ENCODE data around the gene ADCY2. TPM values are rescaled to one million over a fixed set of nuclear protein-coding genes. Genes with fewer than 3 reads are reported as not detected.

The ADCY2 gene
- total RNA-seq, 4 donors from 2014 or later = 0.19 to 2.7 (median 0.59) TPM; not detected in 1

GRCh38 chr5:7869474-7870136 lies 473.7 kb downstream of the ADCY2 start:
- peak overlapping the region; percentile 87 to 92 (median 91) for H3K27ac ChIP-seq
- H3K36me3 ChIP-seq = peaks cover 0 to 36% (median 0%) of the 10 kb centered on the region in 3 donors
- no peak for DNase-seq
- no peaks in the 10 kb centered on the region for H3K27me3 ChIP-seq
- intact Hi-C loops (cut with DNase I) = no loop called here
- peak overlapping the region; percentile 95 to 100 (median 98) for H3K4me3 ChIP-seq
- H3K9me3 ChIP-seq = no peaks in the 10 kb centered on the region
- WGBS, 2 donors = 2% methylated on average over 12 of the region's 41 CpGs
- TF ChIP-seq CTCF (IDR thresholded peaks at IDR 0.05) (no peak), POLR2A (IDR thresholded peaks at IDR 0.05) (no peak)
- H3K4me1 ChIP-seq = peaks cover 6 to 45% (median 8%) of the 10 kb centered on the region in 3 donors

GRCh38 chr5:7871653-7872052 lies 475.7 kb downstream of the ADCY2 start:
- TF ChIP-seq CTCF (IDR thresholded peaks at IDR 0.05) (no peak), POLR2A (IDR thresholded peaks at IDR 0.05) (no peak)
- no peaks in the 10 kb centered on the region for H3K27me3 ChIP-seq
- 83% methylated on average over 2 of the region's 2 CpGs; no CpG with 5 or more reads in 1 of the 2 donors for WGBS, 2 donors
- intact Hi-C loops (cut with DNase I) = no loop called here
- no peak overlapping the region for H3K27ac ChIP-seq
- DNase-seq = no peak
- peaks cover 0 to 38% (median 0%) of the 10 kb centered on the region in 3 donors for H3K36me3 ChIP-seq
- H3K4me3 ChIP-seq = no peak overlapping the region
- H3K4me1 ChIP-seq = peaks cover 6 to 45% (median 8%) of the 10 kb centered on the region in 3 donors
- H3K9me3 ChIP-seq = no peaks in the 10 kb centered on the region

- intact Hi-C loops (cut with DNase I) = no loop called here
- no peak overlapping the region for H3K27ac ChIP-seq
- peaks cover 0 to 48% (median 0%) of the 10 kb centered on the region in 3 donors for H3K36me3 ChIP-seq
- no peaks in the 10 kb centered on the region for H3K27me3 ChIP-seq
- DNase-seq = no peak
- H3K4me3 ChIP-seq = no peak overlapping the region
- H3K9me3 ChIP-seq = no peaks in the 10 kb centered on the region
- TF ChIP-seq CTCF (IDR thresholded peaks at IDR 0.05) (no peak), POLR2A (IDR thresholded peaks at IDR 0.05) (no peak)
- WGBS, 2 donors = 58 to 78% methylated on average over 4 of the region's 4 CpGs
- peaks cover 6 to 40% (median 8%) of the 10 kb centered on the region in 3 donors for H3K4me1 ChIP-seq
These were observed 476.7 kb downstream of the ADCY2 start for GRCh38 chr5:7872517-7873130.

GRCh38 chr5:7873216-7873615 lies 477.3 kb downstream of the ADCY2 start:
- no peak overlapping the region for H3K27ac ChIP-seq
- peaks cover 0 to 54% (median 0%) of the 10 kb centered on the region in 3 donors for H3K36me3 ChIP-seq
- intact Hi-C loops (cut with DNase I) = no loop called here
- no peaks in the 10 kb centered on the region for H3K27me3 ChIP-seq
- H3K4me1 ChIP-seq = peaks cover 6 to 34% (median 8%) of the 10 kb centered on the region in 3 donors
- WGBS, 2 donors = 78 to 84% methylated on average over 9 of the region's 9 CpGs
- no peaks in the 10 kb centered on the region for H3K9me3 ChIP-seq
- TF ChIP-seq CTCF (IDR thresholded peaks at IDR 0.05) (no peak), POLR2A (IDR thresholded peaks at IDR 0.05) (no peak)
- no peak for DNase-seq
- no peak overlapping the region for H3K4me3 ChIP-seq

GRCh38 chr5:7874639-7875038 lies 478.7 kb downstream of the ADCY2 start:
- no peaks in the 10 kb centered on the region for H3K27me3 ChIP-seq
- H3K4me1 ChIP-seq = peaks cover 6 to 34% (median 8%) of the 10 kb centered on the region in 3 donors
- 100% methylated on average over 2 of the region's 2 CpGs for WGBS, 2 donors
- TF ChIP-seq CTCF (IDR thresholded peaks at IDR 0.05) (no peak), POLR2A (IDR thresholded peaks at IDR 0.05) (no peak)
- intact Hi-C loops (cut with DNase I) = no loop called here
- H3K27ac ChIP-seq = no peak overlapping the region
- H3K9me3 ChIP-seq = no peaks in the 10 kb centered on the region
- H3K4me3 ChIP-seq = no peak overlapping the region
- no peak for DNase-seq
- peaks cover 0 to 68% (median 2%) of the 10 kb centered on the region in 3 donors for H3K36me3 ChIP-seq

All from esophagus squamous epithelium (tissue), 5 donors.